Gastrocnemius medialis (tissue), 4 donors: Measurements from ENCODE around the gene SBK3.

ENCODE experiments used
- CTCF ChIP-seq, 5 experiments: fragments of 450-650 bp in 3 of 5; fragments of 200-600 bp in 2 of 5; sonication (generic) in 2 of 5; IDR thresholded peaks in 4 of 5; conservative IDR thresholded peaks in 1 of 5; 1 replicate in 4 of 5; 2 replicates in 1 of 5; pipeline ENCODE4 v1.5.1; 2016 to 2019; ENCODE audit warnings: antibody characterized with exemption in 5 of 5, mild to moderate bottlenecking in 3 of 5, moderate library complexity in 3 of 5
- POLR2A ChIP-seq, 2 donors: fragments of 450-650 bp; IDR thresholded peaks; one replicate each; pipeline ENCODE4 v1.6.1; 2017; ENCODE audit warnings: antibody characterized with exemption in 2 of 2, mild to moderate bottlenecking in 2 of 2, moderate library complexity in 2 of 2

- TF ChIP-seq CTCF (IDR thresholded peaks at IDR 0.05 in 4 of 5, conservative IDR thresholded peaks at IDR 0.05 in 1 of 5) (no peak), POLR2A (IDR thresholded peaks at IDR 0.05) (no peak)
Observed at GRCh38 chr19:55590617-55591016, 45.3 kb upstream of the SBK3 start.
